OCI-LY1 (cell line): Measurements from ENCODE around the gene PDIK1L.

Experiments used
- H2AFZ ChIP-seq: fragments of 200-600 bp; sonication (generic), shearing (Covaris generic); 2 replicates; pipeline ENCODE4 v1.6.0; 2014; ENCODE audit warnings: antibody characterized with exemption, mild to moderate bottlenecking, low read length
- H3F3A ChIP-seq: fragments of 200-600 bp; sonication (generic), shearing (Covaris generic); 2 replicates; pipeline ENCODE4 v1.6.0; 2014; ENCODE audit warnings: mild to moderate bottlenecking, antibody characterized with exemption, low read length, moderate library complexity; ENCODE audit not compliant: insufficient read depth
- H3K27ac ChIP-seq: fragments of 200-600 bp; sonication (generic); 2 replicates; pipeline ENCODE4 v1.5.1; 2014; ENCODE audit warnings: low read length, mixed run types, mild to moderate bottlenecking, low read depth; ENCODE audit not compliant: poor library complexity, severe bottlenecking
- H3K27me3 ChIP-seq: fragments of 200-600 bp; sonication (generic); 2 replicates; pipeline ENCODE4 v1.6.0; 2014; ENCODE audit warnings: antibody characterized with exemption, mild to moderate bottlenecking, low read length, moderate library complexity; ENCODE audit not compliant: insufficient read depth
- H3K36me3 ChIP-seq: fragments of 200-600 bp; sonication (generic); 2 replicates; pipeline ENCODE4 v1.6.1; 2014; ENCODE audit warnings: mild to moderate bottlenecking, antibody characterized with exemption, low read length, moderate library complexity, mixed read lengths; ENCODE audit not compliant: insufficient read depth
- H3K4me1 ChIP-seq: fragments of 200-600 bp; sonication (generic); 2 replicates; pipeline ENCODE4 v1.5.1; 2014; ENCODE audit warnings: mild to moderate bottlenecking, low read length, moderate library complexity; ENCODE audit not compliant: insufficient read depth, severe bottlenecking
- H3K4me2 ChIP-seq: fragments of 200-600 bp; sonication (generic), shearing (Covaris generic); 2 replicates; pipeline ENCODE4 v1.6.1; 2014; ENCODE audit warnings: low read length
- H3K4me3 ChIP-seq: fragments of 200-600 bp; sonication (generic); 2 replicates; pipeline ENCODE4 v1.5.1; 2014; ENCODE audit warnings: low read length, low read depth, mild to moderate bottlenecking, mixed read lengths; ENCODE audit not compliant: poor library complexity, severe bottlenecking
- H3K79me2 ChIP-seq: fragments of 200-600 bp; shearing (Covaris generic); 2 replicates; pipeline ENCODE4 v1.6.1; 2016; ENCODE audit warnings: mixed run types, low read length, mixed read lengths; ENCODE audit not compliant: insufficient read depth
- H3K9ac ChIP-seq: fragments of 200-600 bp; sonication (generic), shearing (Covaris generic); 2 replicates; pipeline ENCODE4 v1.6.1; 2014; ENCODE audit warnings: mild to moderate bottlenecking, low read length, mixed read lengths
- H3K9me2 ChIP-seq: fragments of 200-600 bp; sonication (generic), shearing (Covaris generic); 2 replicates; pipeline ENCODE4 v1.6.1; 2014; ENCODE audit warnings: low read depth, mild to moderate bottlenecking, low read length, mixed read lengths
- H3K9me3 ChIP-seq: fragments of 200-600 bp; shearing (Covaris generic); 2 replicates; pipeline ENCODE4 v1.6.1; 2014; ENCODE audit warnings: low read length, mixed read lengths
- H4K20me1 ChIP-seq: fragments of 200-600 bp; sonication (generic), shearing (Covaris generic); 2 replicates; pipeline ENCODE4 v1.6.0; 2016; ENCODE audit warnings: mild to moderate bottlenecking, low read length; ENCODE audit not compliant: insufficient read depth
- EZH2 ChIP-seq: fragments of 200-600 bp; sonication (generic), shearing (Covaris generic); IDR thresholded peaks from 2 replicates; pipeline ENCODE4 v1.8.0; 2017; ENCODE audit warnings: borderline replicate concordance, mixed run types, mild to moderate bottlenecking, antibody characterized with exemption, low read length, moderate library complexity, mixed read lengths
- TF ChIP-seq, protein P1 (sequence below): fragments of 200-600 bp; sonication (generic), shearing (Covaris generic); IDR thresholded peaks from 2 replicates; pipeline ENCODE4 v1.5.1; 2017; ENCODE audit warnings: mild to moderate bottlenecking, antibody characterized with exemption, low read length, moderate library complexity, mixed read lengths

The PDIK1L gene

DNA sequence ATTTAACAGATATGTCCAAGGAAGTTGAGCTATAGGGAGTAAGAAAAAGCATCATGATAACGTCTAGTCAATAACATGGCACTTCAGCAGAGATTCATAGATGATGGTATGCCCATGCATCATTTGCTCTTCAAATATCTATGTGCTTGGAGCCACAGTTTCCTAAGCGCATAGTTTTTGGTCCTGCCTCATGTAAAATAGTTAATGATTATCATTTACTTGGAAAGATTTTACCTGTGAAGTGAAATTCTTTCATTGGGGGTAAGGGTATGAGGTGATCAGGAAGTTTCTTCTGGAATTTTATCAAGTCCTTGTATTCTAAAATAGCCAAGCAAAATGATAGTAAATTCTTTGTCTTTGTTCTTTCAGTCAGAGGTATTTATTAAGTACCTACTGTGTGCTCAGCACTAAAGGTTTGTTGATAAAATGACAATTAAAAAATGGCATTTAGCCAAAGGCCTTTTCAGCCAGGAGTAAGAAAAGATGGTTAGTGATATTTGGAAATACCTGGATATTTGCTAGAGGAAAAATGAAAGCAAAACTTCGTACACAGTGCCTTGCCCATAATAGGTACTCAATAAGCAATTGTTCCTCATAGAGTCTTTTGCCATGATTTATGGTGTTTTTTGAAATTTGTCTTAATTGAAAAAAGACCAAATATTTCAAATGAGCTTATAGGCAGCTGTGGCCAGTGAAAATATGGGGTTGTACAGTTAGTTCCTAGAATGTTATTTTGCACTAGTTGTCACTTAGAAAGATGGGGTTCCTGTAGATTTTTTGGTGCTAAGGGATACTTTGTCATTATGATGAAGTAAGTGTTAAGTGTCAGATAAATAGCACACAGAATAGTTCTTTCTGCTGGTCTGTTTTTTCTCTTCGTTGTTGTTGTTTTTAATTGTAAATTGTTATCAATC, 13.1 kb downstream of the PDIK1L start:
- no peak overlapping the region for H3K4me2 ChIP-seq
- H3K27ac ChIP-seq, result no peak overlapping the region

DNA sequence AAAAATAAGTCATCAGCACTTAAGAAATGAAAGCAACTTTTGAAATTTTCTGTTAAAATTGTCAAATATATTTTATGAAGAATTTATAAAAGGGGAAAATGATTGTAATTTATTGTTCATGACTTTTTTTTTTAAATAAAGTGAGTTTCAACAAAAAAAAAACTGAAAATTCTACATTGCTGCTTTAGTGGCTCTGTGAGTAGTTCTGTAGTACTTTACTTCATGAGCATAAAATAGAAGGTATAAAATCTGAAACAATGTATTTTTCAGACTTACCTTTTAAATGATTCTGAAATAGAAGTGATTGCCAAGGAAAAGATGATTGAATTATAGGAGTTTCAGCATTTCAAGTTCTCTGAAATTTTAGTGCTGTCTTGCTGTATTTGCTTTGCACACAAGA, 13.8 kb downstream of the PDIK1L start:
- H2AFZ ChIP-seq, result no peak overlapping the region
- H3F3A ChIP-seq, result no peaks in the 10 kb centered on the region
- no peaks in the 10 kb centered on the region for H3K9me2 ChIP-seq
- H3K4me3 ChIP-seq, result no peak overlapping the region
- peaks cover 19% of the 10 kb centered on the region for H3K36me3 ChIP-seq
- H3K27ac ChIP-seq, result peak overlapping the region; percentile 59
- no peaks in the 10 kb centered on the region for H3K9me3 ChIP-seq
- H3K4me2 ChIP-seq, result no peak overlapping the region
- no peak for TF ChIP-seq EZH2
- TF ChIP-seq, protein P1, sequence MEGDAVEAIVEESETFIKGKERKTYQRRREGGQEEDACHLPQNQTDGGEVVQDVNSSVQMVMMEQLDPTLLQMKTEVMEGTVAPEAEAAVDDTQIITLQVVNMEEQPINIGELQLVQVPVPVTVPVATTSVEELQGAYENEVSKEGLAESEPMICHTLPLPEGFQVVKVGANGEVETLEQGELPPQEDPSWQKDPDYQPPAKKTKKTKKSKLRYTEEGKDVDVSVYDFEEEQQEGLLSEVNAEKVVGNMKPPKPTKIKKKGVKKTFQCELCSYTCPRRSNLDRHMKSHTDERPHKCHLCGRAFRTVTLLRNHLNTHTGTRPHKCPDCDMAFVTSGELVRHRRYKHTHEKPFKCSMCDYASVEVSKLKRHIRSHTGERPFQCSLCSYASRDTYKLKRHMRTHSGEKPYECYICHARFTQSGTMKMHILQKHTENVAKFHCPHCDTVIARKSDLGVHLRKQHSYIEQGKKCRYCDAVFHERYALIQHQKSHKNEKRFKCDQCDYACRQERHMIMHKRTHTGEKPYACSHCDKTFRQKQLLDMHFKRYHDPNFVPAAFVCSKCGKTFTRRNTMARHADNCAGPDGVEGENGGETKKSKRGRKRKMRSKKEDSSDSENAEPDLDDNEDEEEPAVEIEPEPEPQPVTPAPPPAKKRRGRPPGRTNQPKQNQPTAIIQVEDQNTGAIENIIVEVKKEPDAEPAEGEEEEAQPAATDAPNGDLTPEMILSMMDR, result no peak
- no peaks in the 10 kb centered on the region for H3K27me3 ChIP-seq
- no peaks in the 10 kb centered on the region for H4K20me1 ChIP-seq
- peaks cover 26% of the 10 kb centered on the region for H3K4me1 ChIP-seq
- H3K9ac ChIP-seq, result peak overlapping the region; percentile 20; the same call in 1 of the 2 replicates
- H3K79me2 ChIP-seq, result no peaks in the 10 kb centered on the region

More for the DNA sequence above, 13.1 kb downstream of the PDIK1L start:
- peaks cover 25% of the 10 kb centered on the region for H3K36me3 ChIP-seq
- no peaks in the 10 kb centered on the region for H3F3A ChIP-seq
- H4K20me1 ChIP-seq, result no peaks in the 10 kb centered on the region
- no peak for TF ChIP-seq EZH2
- TF ChIP-seq, protein P1, result no peak
- peaks cover 32% of the 10 kb centered on the region for H3K4me1 ChIP-seq
- H3K9ac ChIP-seq, result no peak overlapping the region
- H3K4me3 ChIP-seq, result no peak overlapping the region
- no peaks in the 10 kb centered on the region for H3K79me2 ChIP-seq
- H3K9me3 ChIP-seq, result no peaks in the 10 kb centered on the region
- no peak overlapping the region for H2AFZ ChIP-seq
- no peaks in the 10 kb centered on the region for H3K9me2 ChIP-seq
- no peaks in the 10 kb centered on the region for H3K27me3 ChIP-seq

- Histone ChIP-seq H3K36me3 (peaks cover 18% of the 10 kb centered on the region), H3F3A (no peaks in the 10 kb centered on the region), H2AFZ (no peak overlapping the region), H3K79me2 (no peaks in the 10 kb centered on the region), H3K27me3 (no peaks in the 10 kb centered on the region), H3K27ac (peak overlapping the region; percentile 59), H3K4me2 (peak overlapping the region; percentile 48), H3K4me1 (peaks cover 26% of the 10 kb centered on the region), H4K20me1 (no peaks in the 10 kb centered on the region), H3K9me2 (no peaks in the 10 kb centered on the region), H3K9ac (peak overlapping the region; percentile 20; the same call in 1 of the 2 replicates), H3K4me3 (peak overlapping the region; percentile 4), H3K9me3 (no peaks in the 10 kb centered on the region)
- no peak for TF ChIP-seq EZH2
- TF ChIP-seq, protein P1, result no peak
Observed at GRCh38 chr1:26125946-26126320, 14.3 kb downstream of the PDIK1L start.
